MM.1S (cell line): ENCODE data around the gene MLIP.
"Not testable (repeated sequence)": the region's sequence is repeated elsewhere in the genome, so short reads cannot be mapped to it uniquely, and the experiment has no call there.

ENCODE experiments used
- DNase-seq: peaks from one replicate; pipeline ENCODE4 v3.0.0-alpha.2; 2015
- H2AFZ ChIP-seq: fragments of 300-600 bp; sonication (generic); 2 replicates; pipeline ENCODE4 v1.6.0; 2016; ENCODE audit warnings: antibody characterized with exemption, low read length
- H3F3A ChIP-seq: fragments of 300-600 bp; sonication (generic); 2 replicates; pipeline ENCODE4 v1.6.1; 2016; ENCODE audit warnings: mild to moderate bottlenecking, antibody characterized with exemption, low read length, moderate library complexity, mixed read lengths; ENCODE audit not compliant: insufficient read depth
- H3K27ac ChIP-seq: fragments of 300-600 bp; sonication (generic); 2 replicates; pipeline ENCODE4 v1.5.1; 2016; ENCODE audit warnings: mild to moderate bottlenecking, low read length
- H3K27me3 ChIP-seq: fragments of 300-600 bp; sonication (generic); replicated peaks from 2 replicates; pipeline ENCODE4 v1.6.0; 2016; ENCODE audit warnings: low read length; ENCODE audit not compliant: insufficient read depth
- H3K36me3 ChIP-seq: fragments of 300-600 bp; sonication (generic); replicated peaks from 2 replicates; pipeline ENCODE4 v1.6.1; 2016; ENCODE audit warnings: mild to moderate bottlenecking, low read length, mixed read lengths; ENCODE audit not compliant: insufficient read depth
- H3K4me1 ChIP-seq: fragments of 300-600 bp; sonication (generic); 2 replicates; pipeline ENCODE4 v1.6.1; 2016; ENCODE audit warnings: low read length, mixed read lengths
- H3K4me2 ChIP-seq: fragments of 300-600 bp; sonication (generic); 2 replicates; pipeline ENCODE4 v1.6.0; 2016; ENCODE audit warnings: low read depth, low read length
- H3K4me3 ChIP-seq: fragments of 300-600 bp; sonication (generic); 2 replicates; pipeline ENCODE4 v1.5.1; 2016; ENCODE audit warnings: low read length, mixed read lengths
- H3K79me2 ChIP-seq: fragments of 300-600 bp; sonication (generic); 2 replicates; pipeline ENCODE4 v1.6.1; 2016; ENCODE audit warnings: mixed run types, low read length, mixed read lengths
- H3K9ac ChIP-seq: fragments of 300-600 bp; sonication (generic); 2 replicates; pipeline ENCODE4 v1.6.1; 2016; ENCODE audit warnings: low read length, mixed read lengths
- H3K9me2 ChIP-seq: fragments of 300-600 bp; sonication (generic); replicated peaks from 2 replicates; pipeline ENCODE4 v1.6.1; 2016; ENCODE audit warnings: mild to moderate bottlenecking, low read length, mixed read lengths; ENCODE audit not compliant: insufficient read depth
- H3K9me3 ChIP-seq: fragments of 300-600 bp; sonication (generic); replicated peaks from 2 replicates; pipeline ENCODE4 v1.6.1; 2016; ENCODE audit warnings: mild to moderate bottlenecking, low read length, mixed read lengths; ENCODE audit not compliant: insufficient read depth
- H4K20me1 ChIP-seq: fragments of 300-600 bp; sonication (generic); 2 replicates; pipeline ENCODE4 v1.6.1; 2016; ENCODE audit warnings: mild to moderate bottlenecking, low read length, moderate library complexity, mixed read lengths; ENCODE audit not compliant: insufficient read depth
- CTCF ChIP-seq: fragments of 300-600 bp; sonication (generic); IDR thresholded peaks from 2 replicates; pipeline ENCODE4 v1.5.1; 2016; ENCODE audit warnings: antibody characterized with exemption, low read length, mixed read lengths
- EZH2 ChIP-seq: fragments of 300-600 bp; sonication (generic); optimal IDR thresholded peaks from 2 replicates; pipeline ENCODE3; 2017; ENCODE audit warnings: low read depth, mild to moderate bottlenecking, antibody characterized with exemption, low read length, mixed read lengths
- EZH2phosphoT487 ChIP-seq: fragments of 300-600 bp; sonication (generic); IDR thresholded peaks from 2 replicates; pipeline ENCODE4 v1.6.1; 2018; ENCODE audit warnings: antibody characterized with exemption, low read length

MLIP gene

DNA sequence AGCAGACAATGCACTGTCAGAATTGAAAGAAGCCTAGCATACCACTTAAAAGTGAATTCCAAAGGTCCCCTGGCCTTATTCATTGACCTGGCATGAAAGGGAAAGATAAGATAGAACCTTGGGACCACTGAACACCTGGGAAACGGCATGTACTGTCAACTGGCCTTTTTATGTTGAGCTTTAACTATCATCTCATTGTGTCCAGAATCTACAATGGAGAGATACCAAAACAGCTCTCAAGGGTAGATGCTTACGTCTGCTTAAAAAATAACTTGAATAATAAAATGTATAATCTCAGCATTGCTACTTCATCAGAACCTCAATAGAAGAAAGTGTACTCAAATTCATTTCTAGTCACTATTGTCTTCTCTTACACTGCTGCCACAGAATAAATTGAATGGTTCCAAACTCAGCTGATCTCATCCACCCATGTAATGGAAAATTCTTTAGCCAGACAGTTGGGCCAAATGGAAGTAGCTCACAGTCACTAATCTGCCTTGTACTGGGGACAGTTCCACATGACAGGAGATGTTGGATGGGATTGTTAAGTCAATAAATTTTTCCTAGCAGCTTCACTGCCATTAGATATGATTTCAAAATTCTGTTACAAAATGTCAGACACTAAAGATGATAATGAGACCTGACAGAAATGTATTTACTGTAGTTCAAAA, 93.8 kb downstream of the MLIP start:
- Histone ChIP-seq H3K9me2 (no peaks in the 10 kb centered on the region), H3K79me2 (no peaks in the 10 kb centered on the region), H3K4me2 (no peak overlapping the region), H3K4me3 (no peak overlapping the region), H4K20me1 (no peaks in the 10 kb centered on the region), H3K9ac (no peak overlapping the region), H3K9me3 (no peaks in the 10 kb centered on the region), H3K27ac (no peak overlapping the region), H3K4me1 (no peaks in the 10 kb centered on the region), H2AFZ (no peak overlapping the region), H3K27me3 (no peaks in the 10 kb centered on the region), H3K36me3 (no peaks in the 10 kb centered on the region), H3F3A (no peaks in the 10 kb centered on the region)
- TF ChIP-seq EZH2phosphoT487, result no peak
- no peak for TF ChIP-seq EZH2
- no peak for TF ChIP-seq CTCF
- no peak for DNase-seq

- no peak for DNase-seq
Observed at GRCh38 chr6:54206510-54206909, 95.3 kb downstream of the MLIP start.

DNA sequence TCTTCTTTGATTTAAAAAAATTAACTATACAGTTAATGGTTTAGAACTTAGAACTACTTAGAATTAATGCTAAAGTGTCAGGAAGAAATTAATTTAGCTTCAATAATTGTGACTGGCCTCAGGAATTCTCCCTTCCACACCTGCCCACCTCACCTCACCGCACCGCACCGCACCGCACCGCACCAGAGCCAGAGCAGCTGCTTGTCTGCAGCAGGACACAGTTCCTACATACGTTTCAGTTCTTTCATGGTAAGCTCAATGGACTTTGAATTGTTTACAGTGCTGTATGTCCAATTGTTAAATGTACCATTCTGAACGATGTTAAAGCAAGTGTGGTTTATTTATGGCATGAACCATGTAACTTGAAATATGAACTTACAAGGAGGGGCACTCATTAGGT, 98.7 kb downstream of the MLIP start:
- not testable (repeated sequence) for H4K20me1 ChIP-seq, H3K4me3 ChIP-seq, H2AFZ ChIP-seq, H3F3A ChIP-seq, H3K79me2 ChIP-seq, H3K4me2 ChIP-seq, H3K27me3 ChIP-seq, H3K9ac ChIP-seq, H3K36me3 ChIP-seq, H3K9me3 ChIP-seq, H3K9me2 ChIP-seq, DNase-seq, H3K27ac ChIP-seq, H3K4me1 ChIP-seq

More at GRCh38 chr6:54206510-54206909, 95.3 kb downstream of the MLIP start:
- Histone ChIP-seq H3K9me2 (no peaks in the 10 kb centered on the region), H3K27me3 (no peaks in the 10 kb centered on the region), H3K9me3 (no peaks in the 10 kb centered on the region), H3K9ac (no peak overlapping the region), H3K4me1 (no peaks in the 10 kb centered on the region), H3K4me3 (no peak overlapping the region), H4K20me1 (no peaks in the 10 kb centered on the region), H3K27ac (no peak overlapping the region), H3K79me2 (no peaks in the 10 kb centered on the region), H2AFZ (no peak overlapping the region), H3F3A (no peaks in the 10 kb centered on the region), H3K36me3 (no peaks in the 10 kb centered on the region), H3K4me2 (no peak overlapping the region)
- no peak for TF ChIP-seq CTCF

DNA sequence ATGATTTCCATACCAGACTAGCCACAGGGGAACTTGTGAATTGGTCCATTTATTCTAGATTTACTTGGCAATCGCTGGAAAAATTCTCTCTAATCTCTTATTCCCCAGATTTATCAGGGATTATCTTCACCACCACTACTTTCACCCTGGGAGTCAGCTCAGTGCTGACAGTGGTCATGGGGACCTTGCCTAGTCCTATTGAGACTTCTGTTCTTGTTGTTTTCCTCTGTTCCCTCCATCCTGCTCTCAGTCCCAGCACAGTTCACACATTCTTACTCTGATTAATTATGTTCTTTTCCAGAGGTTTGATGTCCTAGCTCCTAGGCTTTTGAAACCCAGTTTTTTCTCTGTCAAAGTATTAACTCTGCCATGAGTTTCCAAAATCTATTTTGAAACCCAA, 103.0 kb downstream of the MLIP start:
- no peaks in the 10 kb centered on the region for H3K27me3 ChIP-seq
- DNase-seq, result no peak
- no peak overlapping the region for H3K9ac ChIP-seq
- H3K4me1 ChIP-seq, result no peaks in the 10 kb centered on the region
- H4K20me1 ChIP-seq, result no peaks in the 10 kb centered on the region
- H3K9me3 ChIP-seq, result no peaks in the 10 kb centered on the region
- no peak overlapping the region for H3K4me3 ChIP-seq
- no peaks in the 10 kb centered on the region for H3K9me2 ChIP-seq
- H3K27ac ChIP-seq, result no peak overlapping the region
- no peak overlapping the region for H3K4me2 ChIP-seq
- no peaks in the 10 kb centered on the region for H3K36me3 ChIP-seq
- H3K79me2 ChIP-seq, result no peaks in the 10 kb centered on the region
- no peak overlapping the region for H2AFZ ChIP-seq
- no peak for TF ChIP-seq CTCF
- no peak for TF ChIP-seq EZH2phosphoT487
- TF ChIP-seq EZH2, result no peak
- H3F3A ChIP-seq, result no peaks in the 10 kb centered on the region
